ENCODE measurements around the gene RALB.

The RALB gene

DNA sequence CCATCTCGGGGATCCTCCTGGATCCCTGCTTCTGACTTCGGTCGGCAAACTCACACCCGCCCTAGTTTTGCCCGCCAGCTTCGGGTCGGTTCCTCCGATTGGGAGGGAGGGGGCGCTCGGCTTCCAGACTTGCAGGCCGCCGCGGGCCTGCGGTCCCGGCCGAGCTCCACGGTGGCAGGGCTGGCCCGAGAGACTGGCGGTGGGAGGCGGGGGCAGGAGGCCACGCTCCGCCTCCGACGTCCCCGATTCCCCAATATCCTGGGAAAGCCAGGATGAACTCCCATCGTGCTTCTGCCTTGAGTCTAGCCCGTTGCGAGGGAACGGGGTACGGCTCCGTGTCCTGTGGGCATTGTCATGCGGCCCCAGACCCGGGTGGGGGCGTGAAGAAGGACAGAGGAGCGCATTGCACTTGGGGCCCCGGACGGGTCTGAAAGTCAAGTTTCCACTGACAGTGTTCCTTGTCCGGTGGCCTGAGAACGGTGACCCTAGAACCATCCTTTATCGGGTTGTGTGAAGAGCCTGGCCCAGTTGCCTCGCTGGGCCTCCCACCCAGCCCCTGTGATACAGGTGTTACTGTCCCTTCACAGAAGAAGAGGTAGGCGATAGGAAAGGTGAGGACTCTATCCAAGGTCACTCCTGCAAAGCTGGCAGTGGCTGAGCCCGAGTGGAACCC is 90.9 kb downstream of the RALB start:
- H3K27me3 ChIP-seq (ENCODE audit: control insufficient read depth, low read length) = peaks cover 46% of the 10 kb centered on the region
- no peaks in the 10 kb centered on the region for H3K9me3 ChIP-seq (ENCODE audit: control insufficient read depth, insufficient read depth, low read length)
- H3K4me3 ChIP-seq (ENCODE audit: low read length) = no peak overlapping the region
- H3K36me3 ChIP-seq (ENCODE audit: control insufficient read depth, low read length) = no peaks in the 10 kb centered on the region
- no peaks in the 10 kb centered on the region for H3F3A ChIP-seq (ENCODE audit: control insufficient read depth, insufficient read depth)
- H3K4me1 ChIP-seq (ENCODE audit: control insufficient read depth, low read length) = peaks cover 4% of the 10 kb centered on the region; the same call in 1 of the 2 replicates
- H3K27ac ChIP-seq (ENCODE audit: low read depth, low read length) = no peak overlapping the region
- no peaks in the 10 kb centered on the region for H3K9me2 ChIP-seq (replicated peaks; ENCODE audit: control insufficient read depth, low read length)
- H3K4me2 ChIP-seq (ENCODE audit: low read length) = no peak overlapping the region
- no peak for TF ChIP-seq EZH2phosphoT487 (IDR thresholded peaks at IDR 0.05; ENCODE audit: borderline replicate concordance, low read length)
- TF ChIP-seq, protein P1, sequence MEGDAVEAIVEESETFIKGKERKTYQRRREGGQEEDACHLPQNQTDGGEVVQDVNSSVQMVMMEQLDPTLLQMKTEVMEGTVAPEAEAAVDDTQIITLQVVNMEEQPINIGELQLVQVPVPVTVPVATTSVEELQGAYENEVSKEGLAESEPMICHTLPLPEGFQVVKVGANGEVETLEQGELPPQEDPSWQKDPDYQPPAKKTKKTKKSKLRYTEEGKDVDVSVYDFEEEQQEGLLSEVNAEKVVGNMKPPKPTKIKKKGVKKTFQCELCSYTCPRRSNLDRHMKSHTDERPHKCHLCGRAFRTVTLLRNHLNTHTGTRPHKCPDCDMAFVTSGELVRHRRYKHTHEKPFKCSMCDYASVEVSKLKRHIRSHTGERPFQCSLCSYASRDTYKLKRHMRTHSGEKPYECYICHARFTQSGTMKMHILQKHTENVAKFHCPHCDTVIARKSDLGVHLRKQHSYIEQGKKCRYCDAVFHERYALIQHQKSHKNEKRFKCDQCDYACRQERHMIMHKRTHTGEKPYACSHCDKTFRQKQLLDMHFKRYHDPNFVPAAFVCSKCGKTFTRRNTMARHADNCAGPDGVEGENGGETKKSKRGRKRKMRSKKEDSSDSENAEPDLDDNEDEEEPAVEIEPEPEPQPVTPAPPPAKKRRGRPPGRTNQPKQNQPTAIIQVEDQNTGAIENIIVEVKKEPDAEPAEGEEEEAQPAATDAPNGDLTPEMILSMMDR (IDR thresholded peaks at IDR 0.05; ENCODE audit: low read depth, low read length, poor library complexity, severe bottlenecking) = peak; percentile 45
- H4K20me1 ChIP-seq (ENCODE audit: control insufficient read depth, insufficient read depth, low read depth, low read length) = no peaks in the 10 kb centered on the region
- no peaks in the 10 kb centered on the region for H3K79me2 ChIP-seq (ENCODE audit: control insufficient read depth, low read length)
